H1 (cell line): Measurements from ENCODE around the gene SCUBE2. TPM values are rescaled to one million over a fixed set of nuclear protein-coding genes. Genes with fewer than 3 reads are reported as not detected.

Source experiments
- CTCF ChIA-PET: fragments of 300-600 bp; sonication (Branson Sonifier 250); formaldehyde crosslinking; loops from one replicate; lab custom pipeline; 2021; ENCODE audit not compliant: partially characterized antibody; lab: Charles Lee
- POLR2A ChIA-PET: fragments of 300-600 bp; sonication (Branson Sonifier 250); formaldehyde crosslinking; loops from one replicate; lab custom pipeline; 2021; ENCODE audit warnings: inconsistent platforms; ENCODE audit not compliant: partially characterized antibody; lab: Charles Lee
- DNase-seq, 2 experiments: peaks; one replicate each; pipeline versions ENCODE4 v3.0.0 to v3.0.0-alpha.2; 2010 to 2022; ENCODE audit warnings: low spot score in 2 of 2, low read depth in 1 of 2, mixed read lengths in 1 of 2
- FAIRE-seq: peaks from 2 replicates; lab custom pipeline; 2011; peaks lifted over from hg19 to GRCh38; lab: Jason Lieb, UNC
- H2AFZ ChIP-seq: 2 replicates; pipeline ENCODE4 v1.8.1; 2012; ENCODE audit warnings: low read length, inconsistent platforms
- H2AK5ac ChIP-seq: 2 replicates; pipeline ENCODE4 v1.6.1; 2013; ENCODE audit warnings: low read depth, low read length
- H2BK120ac ChIP-seq: replicated peaks from 2 replicates; pipeline ENCODE3; 2013; ENCODE audit warnings: low read depth, low read length, inconsistent platforms
- H2BK12ac ChIP-seq: 2 replicates; pipeline ENCODE4 v1.6.1; 2013; ENCODE audit warnings: low read depth, low read length
- H2BK15ac ChIP-seq: 2 replicates; pipeline ENCODE4 v1.6.1; 2013; ENCODE audit warnings: low read length
- H2BK20ac ChIP-seq: 2 replicates; pipeline ENCODE4 v1.6.1; 2013; ENCODE audit warnings: low read length
- H2BK5ac ChIP-seq: 2 replicates; pipeline ENCODE4 v1.6.1; 2013; ENCODE audit warnings: low read depth, low read length
- H3K14ac ChIP-seq: 2 replicates; pipeline ENCODE4 v1.6.1; 2013; ENCODE audit warnings: inconsistent platforms; ENCODE audit not compliant: insufficient read length
- H3K18ac ChIP-seq: 2 replicates; pipeline ENCODE4 v1.6.1; 2013; ENCODE audit warnings: low read length; ENCODE audit errors: extremely low read depth
- H3K23ac ChIP-seq: 2 replicates; pipeline ENCODE4 v1.6.1; 2013; ENCODE audit warnings: inconsistent platforms; ENCODE audit not compliant: insufficient read length
- H3K23me2 ChIP-seq: 2 replicates; pipeline ENCODE4 v1.6.1; 2013; ENCODE audit warnings: low read depth, low read length
- H3K27ac ChIP-seq: 2 replicates; pipeline ENCODE4 v1.6.1; 2011; ENCODE audit warnings: low read depth, low read length, inconsistent platforms
- H3K27me3 ChIP-seq, 4 experiments: replicated peaks in 1 of 4; 1 replicate in 1 of 4; 2 replicates in 3 of 4; pipeline versions ENCODE4 v1.6.1 to v1.8.1; 2011 to 2013; ENCODE audit warnings: low read length in 3 of 4, mild to moderate bottlenecking in 3 of 4, inconsistent platforms in 2 of 4, mixed read lengths in 2 of 4, moderate library complexity in 1 of 4; ENCODE audit not compliant: control insufficient read depth in 3 of 4, insufficient read depth in 3 of 4; ENCODE audit errors: extremely low read depth in 1 of 4
- H3K36me3 ChIP-seq, 4 experiments: 2 replicates each; pipeline versions ENCODE4 v1.6.1 to v1.8.1; 2011 to 2013; ENCODE audit warnings: mild to moderate bottlenecking in 4 of 4, low read length in 3 of 4, moderate library complexity in 2 of 4, control low read depth in 1 of 4, inconsistent platforms in 1 of 4; ENCODE audit not compliant: insufficient read depth in 4 of 4, control insufficient read depth in 2 of 4
- H3K4ac ChIP-seq: replicated peaks from 2 replicates; pipeline ENCODE3; 2013; ENCODE audit warnings: low read length, low read depth, mixed read lengths, inconsistent platforms; ENCODE audit not compliant: insufficient read length
- H3K4me1 ChIP-seq, 4 experiments: replicated peaks in 1 of 4; 1 replicate in 1 of 4; 2 replicates in 3 of 4; pipeline versions ENCODE4 v1.6.1 to v1.8.1; 2011 to 2013; ENCODE audit warnings: low read length in 3 of 4, inconsistent platforms in 2 of 4, mixed read lengths in 1 of 4; ENCODE audit not compliant: insufficient read depth in 4 of 4, control insufficient read depth in 3 of 4
- H3K4me2 ChIP-seq, 2 experiments: 2 replicates each; pipeline versions ENCODE4 v1.6.1 to v1.8.1; 2011 to 2013; ENCODE audit warnings: low read depth in 2 of 2, low read length in 2 of 2, control low read depth in 1 of 2, inconsistent platforms in 1 of 2, mild to moderate bottlenecking in 1 of 2; ENCODE audit not compliant: insufficient read depth in 1 of 2
- H3K4me3 ChIP-seq, 4 experiments: fragments of 200-600, 300-600 bp in 1 of 4; sonication (generic), shearing (Covaris generic), sonication (Bioruptor Twin) in 1 of 4; 2 replicates each; pipeline versions ENCODE4 v1.5.1 to v1.8.1; 2011 to 2016; ENCODE audit warnings: low read length in 4 of 4, low read depth in 3 of 4, control low read depth in 2 of 4, inconsistent platforms in 2 of 4, mild to moderate bottlenecking in 2 of 4, mixed read lengths in 1 of 4, moderate library complexity in 1 of 4; ENCODE audit not compliant: insufficient read depth in 2 of 4; ENCODE audit errors: extremely low read depth in 1 of 4
- H3K56ac ChIP-seq: replicated peaks from 2 replicates; pipeline ENCODE3; 2013; ENCODE audit warnings: low read depth, mild to moderate bottlenecking, mixed read lengths, low read length, inconsistent platforms; ENCODE audit not compliant: insufficient read length
- H3K79me1 ChIP-seq: 2 replicates; pipeline ENCODE4 v1.6.1; 2013; ENCODE audit warnings: low read depth, low read length, control low read depth
- H3K79me2 ChIP-seq, 2 experiments: 2 replicates each; pipeline versions ENCODE4 v1.6.1 to v1.8.1; 2012 to 2013; ENCODE audit warnings: low read length in 2 of 2, mild to moderate bottlenecking in 2 of 2, inconsistent platforms in 1 of 2; ENCODE audit not compliant: insufficient read depth in 2 of 2, control insufficient read depth in 1 of 2
- H3K9ac ChIP-seq, 4 experiments: replicated peaks in 1 of 4; 1 replicate in 1 of 4; 2 replicates in 3 of 4; pipeline versions ENCODE4 v1.6.1 to v1.8.1; 2011 to 2013; ENCODE audit warnings: low read depth in 3 of 4, low read length in 3 of 4, control low read depth in 2 of 4, mild to moderate bottlenecking in 2 of 4, moderate library complexity in 2 of 4, inconsistent platforms in 1 of 4; ENCODE audit errors: extremely low read depth in 1 of 4
- H3K9me3 ChIP-seq, 2 experiments: 2 replicates each; pipeline versions ENCODE4 v1.6.1 to v1.8.1; 2012 to 2013; ENCODE audit warnings: mild to moderate bottlenecking in 2 of 2, moderate library complexity in 2 of 2, control low read depth in 1 of 2, inconsistent platforms in 1 of 2, low read depth in 1 of 2, low read length in 1 of 2, mixed read lengths in 1 of 2; ENCODE audit not compliant: insufficient read depth in 2 of 2
- H4K20me1 ChIP-seq, 2 experiments: replicated peaks in 1 of 2; 2 replicates each; pipeline versions ENCODE3 to v1.8.1; 2011 to 2013; ENCODE audit warnings: inconsistent platforms in 2 of 2, low read length in 2 of 2, mild to moderate bottlenecking in 1 of 2; ENCODE audit not compliant: insufficient read depth in 2 of 2, control insufficient read depth in 1 of 2
- H4K5ac ChIP-seq: 2 replicates; pipeline ENCODE4 v1.6.1; 2013; ENCODE audit warnings: low read length, low read depth, mixed read lengths, inconsistent platforms; ENCODE audit not compliant: insufficient read length
- H4K8ac ChIP-seq: 2 replicates; pipeline ENCODE4 v1.8.0; 2013; ENCODE audit warnings: mild to moderate bottlenecking, moderate library complexity, low read length, inconsistent platforms; ENCODE audit not compliant: insufficient read depth; ENCODE audit errors: extremely low read depth
- H4K91ac ChIP-seq: replicated peaks from 2 replicates; pipeline ENCODE3; 2013; ENCODE audit warnings: low read length, mixed read lengths, inconsistent platforms; ENCODE audit not compliant: insufficient read length
- ATF2 ChIP-seq: IDR thresholded peaks from 2 replicates; pipeline ENCODE4 v1.6.1; 2012; ENCODE audit warnings: low read length, inconsistent platforms
- BACH1 ChIP-seq: IDR thresholded peaks from 2 replicates; pipeline ENCODE4 v1.6.1; 2012; ENCODE audit warnings: low read length, improper control_type of control experiment
- CEBPB ChIP-seq: IDR thresholded peaks from 2 replicates; pipeline ENCODE4 v1.6.1; 2012; ENCODE audit warnings: low read depth, low read length
- KDM1A ChIP-seq: fragments of 200-600, 300-600 bp; sonication (generic); IDR thresholded peaks from 2 replicates; pipeline ENCODE4 v1.7.1; 2016; ENCODE audit warnings: mild to moderate bottlenecking, low read length, borderline replicate concordance
- KDM5A ChIP-seq: fragments of 200-600 bp; IDR thresholded peaks from 2 replicates; pipeline ENCODE4 v1.7.1; 2012; ENCODE audit warnings: mild to moderate bottlenecking, low read length, inconsistent platforms, mixed read lengths
- RBBP5 ChIP-seq: IDR thresholded peaks from 2 replicates; pipeline ENCODE4 v1.7.1; 2012; ENCODE audit warnings: low read depth, mild to moderate bottlenecking, inconsistent platforms, low read length, moderate library complexity, borderline replicate concordance
- SIN3A ChIP-seq, 2 experiments: IDR thresholded peaks in 1 of 2; conservative IDR thresholded peaks in 1 of 2; 2 replicates each; pipeline ENCODE4 v1.6.1; 2011 to 2012; ENCODE audit warnings: low read length in 2 of 2, improper control_type of control experiment in 1 of 2, low read depth in 1 of 2, mild to moderate bottlenecking in 1 of 2
- SRF ChIP-seq: IDR thresholded peaks from 2 replicates; pipeline ENCODE4 v1.6.1; 2011; ENCODE audit warnings: mild to moderate bottlenecking, low read depth, low read length, moderate library complexity
- TAF7 ChIP-seq: optimal IDR thresholded peaks from 2 replicates; pipeline ENCODE3; 2011; ENCODE audit warnings: low read depth, mild to moderate bottlenecking, inconsistent platforms, low read length, moderate library complexity, borderline replicate concordance
- ZNF274 ChIP-seq: IDR thresholded peaks from 2 replicates; pipeline ENCODE4 v1.7.0; 2012; ENCODE audit warnings: low read length, borderline replicate concordance; ENCODE audit errors: extremely low read depth
- WGBS, 2 experiments: shearing (Covaris generic) in 1 of 2; methylation state at CpG; one replicate each; pipeline versions ENCODE4 v1.1.6 to v1.1.7; 2013 to 2015; ENCODE audit warnings: low lambda C conversion rate in 2 of 2, mixed read lengths in 2 of 2, inconsistent platforms in 1 of 2, low coverage in 1 of 2, missing lambda C conversion rate in 1 of 2; ENCODE audit not compliant: insufficient replicate concordance in 2 of 2, insufficient coverage in 1 of 2, insufficient read length in 1 of 2; ENCODE audit errors: extremely low coverage in 1 of 2, missing lambda C conversion rate in 1 of 2; 5-methylcytosine and 5-hydroxymethylcytosine counted together
- polyA plus RNA-seq, 7 experiments: library from polyadenylated mRNA; depleted of rRNA in 3 of 7; stranded (reverse) in 5 of 7; unstranded in 2 of 7; fragments of >200 nt in 5 of 7; fragments of 200-250 nt in 2 of 7; gene quantifications; 1 replicate in 5 of 7; 2 replicates in 1 of 7; 4 replicates in 1 of 7; pipeline versions ENCODE4 v1.2.1 to v1.2.3, GENCODE V29; 2011 to 2013; ENCODE audit warnings: missing spikeins in 2 of 7, mixed read lengths in 2 of 7
- total RNA-seq: library from RNA; stranded (reverse); fragmentation: NEBNext Ultra II Directional; extraction: Animal tissue kit (Norgen Biotek cat#: 25700); gene quantifications from 2 replicates; pipeline ENCODE4 v1.2.1, GENCODE V29; 2021

SCUBE2 gene
- total and polyA plus RNA-seq, 2 of the 8 experiments (the other 6 are each of a cell fraction or from before 2014, with no cell fraction given): 0.29 to 1.2 TPM

GRCh38 chr11:9046481-9046880 is 44.9 kb downstream of the SCUBE2 start:
- Histone ChIP-seq H2BK15ac (no peak overlapping the region), H4K20me1 (no peaks in the 10 kb centered on the region), H2BK12ac (no peak overlapping the region), H3K27ac (no peak overlapping the region), H3K23me2 (peaks cover 2% of the 10 kb centered on the region; the same call in 1 of the 2 replicates), H2BK120ac (no peak overlapping the region)
- DNase-seq: no peak
- TF ChIP-seq RBBP5 (no peak), BACH1 (no peak), KDM1A (no peak), KDM5A (no peak), ATF2 (no peak), ZNF274 (no peak), CEBPB (no peak), SRF (no peak), SIN3A (conservative IDR thresholded peaks at IDR 0.05 in 1 of 2, IDR thresholded peaks at IDR 0.05 in 1 of 2; ENCODE audit: low read depth in 1 of 2, low read length in 2 of 2) (no peak), TAF7 (no peak)
- TF ChIP-seq, all 59 proteins: peak for 0
- FAIRE-seq: no peak
- POLR2A ChIA-PET: interaction anchor here (1.1 to 1.6 kb wide), 2 partner anchors 9 to 10 kb away, joined by 3 read pairs; no protein-coding TSS in a partner anchor
- Histone ChIP-seq H3K56ac (no peak overlapping the region), H2BK20ac (no peak overlapping the region), H3K79me2 (no peaks in the 10 kb centered on the region), H3K4ac (no peak overlapping the region), H2BK5ac (no peak overlapping the region), H3K18ac (no peak overlapping the region), H3K9me3 (no peaks in the 10 kb centered on the region), H3K14ac (no peak overlapping the region), H3K79me1 (no peaks in the 10 kb centered on the region), H3K27me3 (no peaks in the 10 kb centered on the region), H3K23ac (no peak overlapping the region), H3K4me1 (peaks cover 0 to 10% (median 2%) of the 10 kb centered on the region in 4 experiments; a peak in 5 of 7 replicates), H3K9ac (no peak overlapping the region), H4K8ac (no peak overlapping the region), H3K4me3 (no peak overlapping the region), H3K4me2 (no peak overlapping the region), H2AFZ (peak overlapping the region; percentile 61; the same call in 1 of the 2 replicates), H4K91ac (no peak overlapping the region), H2AK5ac (no peak overlapping the region), H3K36me3 (no peaks in the 10 kb centered on the region), H4K5ac (no peak overlapping the region)
- CTCF ChIA-PET: interaction anchor here (1.0 to 5.0 kb wide), 6 partner anchors 14 to 91 kb away, joined by 3 to 53 read pairs (median 8); no protein-coding TSS in a partner anchor
- WGBS, 2 experiments: 74% methylated on average over 4 of the region's 4 CpGs; no CpG with 5 or more reads in 1 of the 2 experiments
